ENCODE results near the gene FAM174A. TPM values are rescaled to one million over a fixed set of nuclear protein-coding genes. Genes with fewer than 3 reads are reported as not detected.

Gene FAM174A
- total and polyA plus RNA-seq, 8 donors = 0.89 to 32.7 (median 17.2) TPM

DNA sequence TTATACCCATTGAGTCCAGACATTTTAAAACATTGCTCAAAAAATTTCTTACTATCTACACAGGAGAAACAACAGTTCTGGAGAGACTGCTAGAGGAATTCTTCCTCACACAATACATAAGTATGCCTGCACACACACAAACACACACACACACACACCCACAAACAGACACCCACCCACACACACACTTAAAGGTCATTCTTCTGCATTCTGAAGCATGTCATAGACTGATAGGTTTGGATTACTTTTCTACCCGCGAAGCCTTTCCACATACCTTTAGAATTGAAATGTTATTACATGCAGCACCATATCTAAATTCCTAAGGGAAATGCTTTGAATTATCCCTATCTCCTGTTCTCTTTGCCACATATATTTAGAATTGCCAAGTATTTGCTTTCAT is 80.2 kb downstream of the FAM174A start:
- no peaks in the 10 kb centered on the region for H3K4me1 ChIP-seq
- H3K36me3 ChIP-seq = no peaks in the 10 kb centered on the region
- 22 to 42% (median 28%) methylated on average over 2 of the region's 2 CpGs for WGBS, 5 donors
- H3K9me3 ChIP-seq = no peaks in the 10 kb centered on the region
- TF ChIP-seq EP300 (IDR thresholded peaks at IDR 0.05) = no peak
- no peak for TF ChIP-seq POLR2AphosphoS5 (IDR thresholded peaks at IDR 0.05)
- TF ChIP-seq POLR2A (IDR thresholded peaks at IDR 0.05) = no peak
- TF ChIP-seq, protein P1, sequence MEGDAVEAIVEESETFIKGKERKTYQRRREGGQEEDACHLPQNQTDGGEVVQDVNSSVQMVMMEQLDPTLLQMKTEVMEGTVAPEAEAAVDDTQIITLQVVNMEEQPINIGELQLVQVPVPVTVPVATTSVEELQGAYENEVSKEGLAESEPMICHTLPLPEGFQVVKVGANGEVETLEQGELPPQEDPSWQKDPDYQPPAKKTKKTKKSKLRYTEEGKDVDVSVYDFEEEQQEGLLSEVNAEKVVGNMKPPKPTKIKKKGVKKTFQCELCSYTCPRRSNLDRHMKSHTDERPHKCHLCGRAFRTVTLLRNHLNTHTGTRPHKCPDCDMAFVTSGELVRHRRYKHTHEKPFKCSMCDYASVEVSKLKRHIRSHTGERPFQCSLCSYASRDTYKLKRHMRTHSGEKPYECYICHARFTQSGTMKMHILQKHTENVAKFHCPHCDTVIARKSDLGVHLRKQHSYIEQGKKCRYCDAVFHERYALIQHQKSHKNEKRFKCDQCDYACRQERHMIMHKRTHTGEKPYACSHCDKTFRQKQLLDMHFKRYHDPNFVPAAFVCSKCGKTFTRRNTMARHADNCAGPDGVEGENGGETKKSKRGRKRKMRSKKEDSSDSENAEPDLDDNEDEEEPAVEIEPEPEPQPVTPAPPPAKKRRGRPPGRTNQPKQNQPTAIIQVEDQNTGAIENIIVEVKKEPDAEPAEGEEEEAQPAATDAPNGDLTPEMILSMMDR (IDR thresholded peaks at IDR 0.05) = no peak
- no peak overlapping the region for H3K27ac ChIP-seq
- intact Hi-C loops (cut with DNase I; ENCODE audit: low total_unique reads) = no loop called here
- no peaks in the 10 kb centered on the region for H3K27me3 ChIP-seq
- no peak for DNase-seq
- H3K4me3 ChIP-seq = no peak overlapping the region

DNA sequence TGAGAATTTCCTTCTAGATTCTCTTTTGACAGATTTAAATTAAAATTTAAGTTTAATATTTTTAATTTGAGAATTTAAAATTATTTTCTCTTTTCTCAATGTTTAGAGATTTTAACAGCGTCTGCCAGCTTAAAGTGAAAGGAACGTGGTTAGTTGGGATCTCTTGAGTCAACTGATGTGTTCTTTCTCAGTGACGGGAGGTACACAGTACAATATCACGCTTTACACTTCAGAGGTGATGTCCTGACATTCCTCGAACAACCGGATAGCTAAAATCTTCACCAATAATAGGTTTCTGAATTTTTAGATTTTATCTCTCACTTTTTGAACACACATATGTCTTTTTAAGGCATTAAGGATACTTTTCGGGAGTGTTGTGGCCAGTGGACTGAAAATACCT is 81.1 kb downstream of the FAM174A start:
- Histone ChIP-seq H3K9me3 (no peaks in the 10 kb centered on the region), H3K4me1 (no peaks in the 10 kb centered on the region), H3K27me3 (no peaks in the 10 kb centered on the region), H3K4me3 (no peak overlapping the region), H3K36me3 (no peaks in the 10 kb centered on the region), H3K27ac (no peak overlapping the region)
- no peak for DNase-seq
- intact Hi-C loops (cut with DNase I; ENCODE audit: low total_unique reads) = no loop called here
- 58 to 75% (median 61%) methylated on average over 7 of the region's 7 CpGs for WGBS, 5 donors
- TF ChIP-seq POLR2A (IDR thresholded peaks at IDR 0.05) (no peak), POLR2AphosphoS5 (IDR thresholded peaks at IDR 0.05) (no peak), EP300 (IDR thresholded peaks at IDR 0.05) (no peak)
- TF ChIP-seq, protein P1 (IDR thresholded peaks at IDR 0.05) = no peak

DNA sequence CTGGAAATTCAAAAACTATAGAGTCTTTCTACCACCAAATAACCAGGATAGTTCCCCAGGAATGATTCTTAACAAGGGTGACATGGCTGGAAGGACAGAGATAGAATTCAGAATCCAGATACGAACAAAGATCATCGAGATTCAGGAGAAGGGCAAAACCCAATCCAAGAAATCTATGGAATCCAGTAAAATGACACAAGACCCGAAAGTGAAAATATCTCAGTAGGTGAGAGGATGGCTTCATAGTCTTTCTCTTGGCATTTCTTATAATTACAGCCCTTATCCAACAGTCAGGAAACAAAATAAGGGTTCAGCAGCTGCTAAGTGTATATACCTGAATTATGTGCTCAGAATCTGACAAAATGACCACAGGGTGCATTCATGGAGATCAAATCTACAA is 81.8 kb downstream of the FAM174A start:
- no peaks in the 10 kb centered on the region for H3K4me1 ChIP-seq
- H3K27ac ChIP-seq = no peak overlapping the region
- TF ChIP-seq POLR2A (IDR thresholded peaks at IDR 0.05) (no peak), POLR2AphosphoS5 (IDR thresholded peaks at IDR 0.05) (no peak), EP300 (IDR thresholded peaks at IDR 0.05) (no peak)
- TF ChIP-seq, protein P1 (IDR thresholded peaks at IDR 0.05) = no peak
- DNase-seq = no peak
- H3K9me3 ChIP-seq = no peaks in the 10 kb centered on the region
- WGBS, 5 donors = 90 to 97% (median 92%) methylated on average over 3 of the region's 3 CpGs
- no peak overlapping the region for H3K4me3 ChIP-seq
- intact Hi-C loops (cut with DNase I; ENCODE audit: low total_unique reads) = no loop called here
- H3K27me3 ChIP-seq = no peaks in the 10 kb centered on the region
- H3K36me3 ChIP-seq = no peaks in the 10 kb centered on the region

DNA sequence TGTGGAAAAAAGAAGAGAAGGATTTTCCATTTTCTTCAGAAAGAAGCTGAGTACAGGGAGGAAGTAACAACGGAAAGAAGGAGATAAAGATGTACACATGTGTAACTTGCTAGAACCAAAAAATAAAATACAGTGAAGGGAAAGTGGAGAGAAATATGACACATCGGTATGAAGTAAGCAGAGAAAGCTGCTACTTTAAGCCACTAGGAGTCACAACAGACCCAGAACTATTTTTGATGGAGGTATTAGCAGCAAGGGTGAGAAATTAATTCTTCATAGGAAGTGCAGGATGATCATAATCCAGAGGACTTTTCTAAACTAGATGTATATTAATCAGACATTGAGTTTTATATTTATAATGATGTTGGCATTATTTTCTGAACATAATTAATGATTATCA is 88.5 kb downstream of the FAM174A start:
- no peak overlapping the region for H3K4me3 ChIP-seq
- intact Hi-C loops (cut with DNase I; ENCODE audit: low total_unique reads) = no loop called here
- WGBS, 5 donors = 18 to 25% (median 21%) methylated on average over 2 of the region's 2 CpGs
- no peaks in the 10 kb centered on the region for H3K36me3 ChIP-seq
- no peak overlapping the region for H3K27ac ChIP-seq
- peak in 1 of 2 donors; percentile 41 for DNase-seq
- H3K27me3 ChIP-seq = no peaks in the 10 kb centered on the region
- no peaks in the 10 kb centered on the region for H3K4me1 ChIP-seq
- no peak for TF ChIP-seq POLR2AphosphoS5 (IDR thresholded peaks at IDR 0.05)
- TF ChIP-seq, protein P1 (IDR thresholded peaks at IDR 0.05) = peak in 2 of 7 experiments; percentile 14 to 15
- no peaks in the 10 kb centered on the region for H3K9me3 ChIP-seq

Data from stomach (tissue), 9 donors.